Eye (tissue), 1 donor: ENCODE measurements around the gene SPTLC2.
"Not testable (repeated sequence)": the region's sequence is repeated elsewhere in the genome, so short reads cannot be mapped to it uniquely, and the experiment has no call there.

Experiments
- DNase-seq: peaks from one replicate; pipeline ENCODE4 v3.0.0-alpha.2; 2015

The SPTLC2 gene

DNA sequence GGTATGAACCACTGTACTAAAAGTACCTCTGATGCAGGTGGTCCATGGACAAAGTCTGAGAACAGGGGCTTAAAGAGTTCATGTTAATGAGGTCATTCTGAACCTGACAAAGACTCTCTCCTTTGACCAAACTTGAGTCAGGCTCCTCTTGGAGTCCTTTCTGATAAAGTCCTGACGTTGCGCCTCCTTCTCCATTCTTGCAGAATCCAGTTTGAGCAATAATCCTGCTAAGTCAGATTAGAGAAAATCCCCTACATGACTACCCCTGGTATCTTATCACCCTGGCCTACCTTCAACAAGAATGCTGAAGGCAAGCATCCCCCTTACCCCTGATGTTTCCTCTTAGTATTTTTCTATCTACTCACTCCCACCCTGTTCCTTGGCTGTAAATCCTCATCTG is 71.9 kb downstream of the SPTLC2 start:
- DNase-seq, result no peak

GRCh38 chr14:77543637-77544334 is 72.7 kb downstream of the SPTLC2 start:
- no peak for DNase-seq

DNA sequence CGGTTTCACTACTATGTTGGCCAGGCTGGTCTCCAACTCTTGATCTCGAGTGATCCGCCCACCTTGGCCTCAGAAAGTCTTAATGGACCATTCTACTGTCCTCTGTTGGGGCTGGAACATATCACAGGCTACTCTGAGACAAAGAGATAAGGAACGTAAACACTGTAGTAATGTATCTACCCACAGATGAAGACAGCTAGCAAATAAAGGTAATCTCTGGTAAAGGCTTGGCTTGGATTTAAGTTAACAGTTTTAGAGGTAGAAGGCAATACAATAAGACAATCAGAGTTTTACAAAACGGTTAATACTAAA is 73.2 kb downstream of the SPTLC2 start:
- no peak for DNase-seq

GRCh38 chr14:77542421-77543239 is 73.8 kb downstream of the SPTLC2 start:
- DNase-seq, result peak; percentile 21

- no peak for DNase-seq
These were observed 74.5 kb downstream of the SPTLC2 start for GRCh38 chr14:77541905-77542304.

- DNase-seq, result not testable (repeated sequence)
These were observed 79.5 kb downstream of the SPTLC2 start for GRCh38 chr14:77536951-77537350.

- DNase-seq, result no peak
These were observed 85.4 kb downstream of the SPTLC2 start for GRCh38 chr14:77531071-77531470.

DNA sequence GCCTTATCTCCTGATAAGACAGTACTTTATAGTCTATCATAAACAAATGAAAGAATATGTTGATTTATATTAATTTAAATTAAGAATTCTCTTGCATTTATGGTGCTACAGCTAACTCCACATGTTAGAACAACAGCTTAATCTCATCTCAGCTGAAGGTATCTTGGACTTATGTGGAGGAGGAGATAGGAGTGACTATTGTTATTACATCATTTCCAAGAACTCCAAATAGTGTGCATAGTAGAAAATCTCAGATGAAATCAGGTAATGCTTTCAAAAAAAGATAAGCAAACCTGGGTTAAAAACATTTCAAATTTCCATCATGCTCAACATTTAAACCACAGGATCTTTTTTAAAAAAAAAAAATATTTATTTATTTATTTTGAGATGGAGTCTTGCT is 86.5 kb downstream of the SPTLC2 start:
- no peak for DNase-seq

DNA sequence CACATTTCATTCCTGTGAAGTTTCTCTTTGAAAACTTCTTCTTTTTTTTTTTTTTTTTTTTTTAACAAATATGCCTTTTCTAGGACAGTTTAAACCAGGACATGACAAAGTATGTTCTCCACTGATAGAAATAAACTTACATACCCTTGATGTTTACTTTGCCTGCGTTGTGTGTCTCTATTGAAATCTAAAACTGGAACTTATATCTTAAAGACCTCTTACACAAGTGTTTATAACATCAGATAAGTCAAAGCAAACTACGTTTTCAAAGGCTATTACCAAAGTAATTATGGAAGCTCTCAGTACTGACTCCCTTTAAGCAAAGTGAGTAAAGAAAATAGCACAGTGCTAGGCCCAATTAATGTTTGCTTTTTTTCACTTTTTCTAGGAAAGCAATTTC is 87.2 kb downstream of the SPTLC2 start:
- DNase-seq, result no peak

DNA sequence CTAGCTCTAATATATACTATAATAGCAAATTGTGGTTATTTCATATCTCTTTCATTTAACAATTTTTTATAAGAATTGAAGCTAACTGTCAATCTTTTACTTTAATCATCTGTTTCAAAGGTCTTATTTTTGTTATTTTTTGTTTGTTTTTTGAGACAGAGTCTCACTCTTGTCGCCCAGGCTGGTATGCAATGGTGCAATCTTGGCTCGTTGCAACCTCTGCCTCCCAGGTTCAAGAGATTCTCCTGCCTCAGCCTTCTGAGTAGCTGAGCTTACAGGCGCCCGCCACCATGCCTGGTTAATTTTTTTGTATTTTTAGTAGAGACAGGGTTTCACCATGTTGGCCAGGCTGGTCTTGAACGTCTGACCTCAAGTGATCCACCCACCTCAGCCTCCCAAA is 87.7 kb downstream of the SPTLC2 start:
- not testable (repeated sequence) for DNase-seq

- no peak for DNase-seq
These were observed 90.2 kb downstream of the SPTLC2 start for GRCh38 chr14:77526266-77526665.

DNA sequence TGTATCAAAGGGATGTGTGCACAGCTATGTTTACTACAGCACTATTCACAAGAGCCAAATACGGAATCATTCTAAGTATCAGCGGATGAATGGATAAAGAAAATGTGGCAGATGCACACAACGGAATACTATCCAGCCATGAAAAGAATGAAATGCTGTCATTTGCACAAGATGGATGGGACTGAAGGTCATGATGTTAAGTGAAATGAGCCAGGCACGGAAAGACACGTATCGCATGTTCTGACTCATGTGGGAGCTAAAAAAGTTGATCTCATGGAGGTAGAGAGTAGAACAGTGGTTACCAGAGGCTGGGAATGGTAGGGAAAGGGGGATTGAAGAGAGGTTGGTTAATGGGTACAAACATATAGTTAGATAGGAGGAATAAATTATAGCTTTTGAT is 91.9 kb downstream of the SPTLC2 start:
- DNase-seq, result no peak

DNA sequence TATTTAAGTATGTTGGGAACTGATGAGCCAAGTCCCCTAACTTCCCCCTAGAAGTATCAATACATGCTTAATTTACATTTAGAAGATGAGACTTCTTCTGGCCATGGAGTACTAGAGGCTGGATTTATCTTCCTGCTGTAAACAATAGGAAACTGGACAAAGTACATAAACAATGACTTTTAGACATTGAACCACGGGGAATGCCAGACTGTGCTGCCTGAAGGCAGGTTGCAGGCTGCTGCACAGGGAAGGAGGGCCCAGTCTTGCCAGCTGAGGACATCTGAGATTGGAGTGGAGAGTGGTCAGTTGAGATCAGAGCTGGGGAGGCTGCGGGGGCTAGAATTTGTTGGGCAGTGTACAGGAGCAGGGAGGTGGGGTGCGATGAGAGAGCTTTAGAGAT is 93.3 kb downstream of the SPTLC2 start:
- DNase-seq, result no peak

DNA sequence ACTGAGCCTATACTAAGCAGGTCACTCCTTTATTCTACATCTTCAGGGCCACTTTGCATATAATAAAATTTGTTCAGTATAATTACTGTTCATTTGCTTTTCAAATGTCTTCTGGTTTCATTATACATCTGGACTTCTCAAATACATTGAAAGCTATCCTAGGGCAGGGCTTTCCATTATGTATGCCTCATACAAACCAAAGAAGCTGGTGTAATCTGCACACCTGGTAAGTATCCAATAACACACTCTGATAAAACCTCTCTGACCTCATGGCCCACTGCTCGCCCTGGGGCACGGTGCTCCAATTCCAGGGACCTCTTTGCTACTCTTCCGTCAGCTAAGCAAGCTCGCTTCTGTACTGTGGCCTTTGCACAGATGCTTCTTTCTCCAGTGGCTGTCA is 95.9 kb downstream of the SPTLC2 start:
- DNase-seq, result no peak

- no peak for DNase-seq
These were observed 100.3 kb downstream of the SPTLC2 start for GRCh38 chr14:77516126-77516525.

GRCh38 chr14:77511486-77512162 is 104.8 kb downstream of the SPTLC2 start:
- no peak for DNase-seq

DNA sequence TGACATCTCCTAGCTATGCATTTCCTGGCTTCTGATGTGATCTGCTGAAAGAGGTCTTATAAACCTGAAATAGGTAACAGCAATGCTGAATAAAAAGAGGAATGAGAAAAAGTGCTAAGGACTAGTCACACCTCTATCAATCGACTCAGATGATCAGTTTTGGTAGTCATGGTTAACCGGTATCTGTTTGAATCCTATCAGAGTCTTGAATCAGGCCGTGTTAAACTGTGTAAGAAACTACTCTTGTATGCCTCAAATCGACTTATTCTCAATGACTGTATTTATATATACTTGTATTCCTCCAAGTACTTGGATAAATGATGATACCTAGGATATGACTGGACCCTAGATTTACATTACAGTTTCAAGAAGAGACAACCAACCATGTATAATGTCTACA is 107.1 kb downstream of the SPTLC2 start:
- no peak for DNase-seq

DNA sequence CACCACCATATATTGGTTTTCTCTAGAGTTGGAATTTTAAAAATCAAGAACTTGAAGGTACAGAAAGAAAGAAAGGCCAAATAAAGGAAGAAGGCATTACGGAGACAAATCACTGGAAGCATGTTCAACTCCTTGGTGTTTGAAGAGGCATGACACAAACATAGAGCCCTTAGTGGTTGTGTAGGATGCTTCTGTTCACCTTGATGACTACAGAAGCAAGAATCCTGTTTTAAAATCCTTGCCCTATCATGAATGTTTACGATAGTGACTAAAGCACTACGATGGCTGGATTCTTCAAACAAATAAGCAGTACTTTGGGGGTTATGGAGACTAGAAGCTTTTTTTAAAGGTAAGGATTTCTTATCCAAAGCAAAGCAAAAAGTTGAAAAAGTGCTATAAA is 107.6 kb downstream of the SPTLC2 start:
- no peak for DNase-seq

DNA sequence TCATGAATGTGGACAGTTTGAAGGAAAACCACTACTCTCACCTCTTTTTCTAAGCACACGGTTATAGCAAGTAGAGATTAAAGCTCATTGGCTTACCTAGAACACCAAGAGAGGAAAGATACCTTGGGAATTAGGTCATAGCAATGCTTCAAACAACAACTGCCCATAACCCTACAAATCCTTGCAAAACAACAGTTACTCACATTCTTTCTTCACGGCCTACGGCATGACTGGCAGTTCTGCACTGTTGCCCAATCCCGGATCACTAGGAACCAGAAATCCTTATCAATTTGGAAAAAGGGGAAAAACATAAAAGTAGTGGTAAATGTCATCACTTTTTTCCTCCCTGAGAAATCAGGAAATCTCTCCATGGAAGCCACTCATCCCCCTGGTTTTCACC is 108.2 kb downstream of the SPTLC2 start:
- DNase-seq, result no peak

GRCh38 chr14:77507762-77508161 is 108.7 kb downstream of the SPTLC2 start:
- DNase-seq, result no peak

DNA sequence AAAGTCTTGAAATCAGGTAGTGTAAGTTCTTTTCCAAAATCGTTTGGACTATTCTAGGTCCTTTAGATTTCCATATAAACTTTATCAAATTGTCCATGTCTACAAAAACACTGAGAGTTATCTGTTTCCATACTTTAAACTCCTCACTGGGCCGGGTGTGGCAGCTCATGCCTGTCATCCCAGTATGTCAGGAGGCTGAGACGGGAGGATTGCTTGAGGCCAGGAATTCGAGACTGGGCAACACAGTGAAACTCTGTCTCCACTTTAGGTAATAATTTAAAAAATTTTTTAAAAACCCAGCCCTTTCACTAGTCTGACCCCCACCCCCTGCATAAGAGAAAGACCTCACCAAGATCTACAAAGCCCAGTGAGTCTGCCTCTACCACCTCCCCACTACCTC is 111.4 kb downstream of the SPTLC2 start:
- DNase-seq, result no peak

DNA sequence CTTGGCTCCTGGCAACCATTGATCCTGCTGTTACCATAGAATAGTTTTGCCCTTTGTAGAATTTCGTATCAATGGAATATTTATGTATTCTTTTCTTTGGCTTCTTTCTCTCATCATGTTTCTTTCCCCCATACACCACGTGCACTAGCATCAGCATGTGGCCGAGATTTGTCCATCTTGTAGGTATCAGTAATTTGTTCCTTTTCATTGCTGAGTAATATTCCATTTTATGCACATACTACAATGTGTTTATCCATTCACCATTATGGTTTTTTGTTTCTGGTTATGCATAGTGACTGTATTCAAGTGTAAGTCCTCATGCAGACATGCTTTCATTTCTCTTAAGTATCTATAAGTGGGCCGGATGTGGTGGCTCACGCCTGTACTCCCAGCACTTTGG is 113.3 kb downstream of the SPTLC2 start:
- no peak for DNase-seq

DNA sequence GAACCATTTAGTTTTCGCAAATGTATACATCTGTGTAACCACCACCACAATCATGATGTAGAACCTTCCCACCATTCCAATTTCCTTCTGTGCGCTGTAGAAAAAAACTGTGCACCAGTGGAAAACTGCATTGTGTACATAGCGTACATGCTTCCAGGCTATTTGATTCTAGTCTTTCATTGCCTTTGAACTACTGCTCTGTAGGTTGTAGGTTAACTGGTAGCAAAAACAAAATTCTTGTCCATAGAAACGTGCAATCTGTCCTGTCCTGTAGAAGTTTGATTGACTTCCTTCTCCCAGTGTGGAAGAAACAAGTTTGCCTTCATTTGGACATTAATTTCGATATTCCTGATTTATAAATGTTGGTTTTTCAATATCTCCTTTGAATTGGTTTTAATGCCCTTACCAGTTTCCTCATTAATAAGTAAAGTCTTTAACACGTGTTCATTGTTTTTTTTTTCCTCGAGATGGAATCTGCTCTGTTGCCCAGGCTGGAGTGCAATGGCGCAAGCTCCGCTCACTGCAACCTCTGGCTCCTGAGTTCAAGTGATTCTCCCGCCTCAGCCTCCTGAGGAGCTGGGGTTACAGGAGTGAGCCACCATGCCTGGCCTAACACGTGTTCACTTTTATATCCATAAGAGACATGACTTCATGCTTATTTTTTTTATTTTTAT is 114.2 kb downstream of the SPTLC2 start:
- no peak for DNase-seq
